HG02588 (cell line): ENCODE data around the gene MARK1.

Source experiments
- ATAC-seq: cut with Tn5 transposase; IDR thresholded peaks from one replicate; pipeline ENCODE4 v1.9.1; 2021; ENCODE audit warnings: mild to moderate bottlenecking, moderate library complexity; ENCODE audit not compliant: unreplicated experiment

MARK1 gene

DNA sequence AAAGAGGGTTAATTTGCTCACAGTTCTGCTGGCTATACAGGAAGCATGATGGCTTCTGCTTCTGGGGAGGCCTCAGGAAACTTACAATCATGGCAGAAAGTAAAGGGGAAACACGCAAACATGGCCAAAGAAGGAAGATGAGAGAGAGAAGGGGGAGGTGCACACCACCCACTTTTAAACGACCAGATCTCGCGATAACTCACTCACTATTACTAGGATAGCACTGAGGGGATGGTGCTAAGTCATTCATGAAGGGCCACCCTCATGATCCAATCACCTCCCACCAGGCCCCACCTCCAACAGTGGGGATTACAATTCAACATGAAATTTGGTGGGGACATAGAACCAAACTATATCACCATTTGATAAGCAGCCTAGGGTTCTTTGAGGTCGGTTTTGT, 159.9 kb downstream of the MARK1 start:
- ATAC-seq, result no peak

GRCh38 chr1:220689666-220690065, 161.7 kb downstream of the MARK1 start:
- no peak for ATAC-seq

DNA sequence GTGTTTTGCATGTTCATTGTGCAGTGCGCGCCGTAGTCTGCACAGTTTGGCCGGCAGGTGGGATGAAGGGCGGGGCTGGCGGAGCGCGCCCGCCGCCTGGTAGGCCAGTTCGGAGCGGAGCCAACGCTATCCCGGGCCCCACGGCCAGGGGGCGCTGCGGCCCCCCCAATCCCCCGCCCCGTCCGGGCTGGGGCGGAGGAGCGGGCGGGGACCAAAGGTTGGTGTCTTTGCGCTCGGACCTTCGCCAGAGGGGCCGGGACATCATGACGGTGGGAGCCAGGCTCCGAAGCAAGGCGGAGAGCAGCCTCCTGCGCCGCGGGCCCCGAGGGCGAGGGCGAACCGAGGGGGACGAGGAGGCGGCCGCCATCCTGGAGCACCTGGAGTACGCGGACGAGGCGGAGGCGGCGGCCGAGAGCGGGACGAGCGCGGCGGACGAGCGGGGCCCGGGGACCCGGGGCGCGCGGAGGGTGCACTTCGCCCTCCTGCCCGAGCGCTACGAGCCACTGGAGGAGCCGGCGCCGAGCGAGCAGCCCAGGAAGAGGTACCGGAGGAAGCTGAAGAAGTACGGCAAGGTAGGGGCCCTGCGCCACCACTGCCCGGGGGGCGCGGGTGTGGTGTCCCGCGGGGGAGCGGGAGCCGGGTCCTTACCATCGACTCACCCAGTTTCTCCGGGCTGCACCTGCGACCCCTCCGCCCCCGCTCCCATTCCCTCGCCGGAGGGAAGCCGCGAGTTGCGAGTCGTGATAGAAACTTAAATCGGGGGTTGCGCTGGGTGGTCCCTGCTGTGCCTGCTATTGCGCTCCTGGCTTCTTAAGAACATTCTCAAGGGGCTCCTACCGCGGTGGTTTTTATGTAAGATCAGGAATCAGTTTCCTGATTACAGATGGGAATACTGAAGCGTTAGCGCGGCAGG, 162.5 kb downstream of the MARK1 start, which contains the start of gene C1orf115:
TSS of gene C1orf115 (plus strand) at position 224 of the 913 bp plus-strand sequence. CDS start at position 264, 40 bp downstream.
- peak; percentile 97 for ATAC-seq

DNA sequence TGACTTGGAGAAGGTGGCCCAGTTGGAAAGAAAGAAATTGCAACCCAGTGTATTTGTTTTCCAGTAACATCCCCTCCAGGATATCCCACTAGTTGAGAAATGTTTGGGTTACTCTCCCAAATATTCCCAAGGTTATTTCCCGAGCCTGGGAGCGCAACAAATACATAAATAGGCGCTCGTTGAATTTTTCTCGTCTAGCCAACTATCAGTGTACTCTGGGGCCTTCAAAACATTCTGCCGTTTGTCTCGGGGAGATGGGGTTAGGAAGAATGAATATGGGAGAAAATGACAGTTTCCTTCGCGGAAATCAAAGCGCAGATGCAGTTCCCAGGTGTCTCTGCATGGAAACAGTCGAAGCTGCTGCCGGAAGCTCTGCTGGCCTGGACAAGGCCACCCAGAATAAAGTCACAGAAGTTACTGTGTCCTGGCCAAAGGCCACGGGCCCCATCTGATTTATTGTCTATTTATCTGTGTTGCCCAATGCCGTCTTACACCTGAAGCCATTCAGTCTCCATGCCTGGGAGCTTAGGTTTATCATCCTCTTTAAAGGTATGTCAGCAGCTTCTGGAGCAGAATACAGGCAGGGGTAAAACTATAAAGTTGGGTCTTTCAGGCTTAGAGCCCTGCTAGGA, 163.2 kb downstream of the MARK1 start:
- no peak for ATAC-seq

- no peak for ATAC-seq
Observed at GRCh38 chr1:220692436-220693228, 164.7 kb downstream of the MARK1 start.

DNA sequence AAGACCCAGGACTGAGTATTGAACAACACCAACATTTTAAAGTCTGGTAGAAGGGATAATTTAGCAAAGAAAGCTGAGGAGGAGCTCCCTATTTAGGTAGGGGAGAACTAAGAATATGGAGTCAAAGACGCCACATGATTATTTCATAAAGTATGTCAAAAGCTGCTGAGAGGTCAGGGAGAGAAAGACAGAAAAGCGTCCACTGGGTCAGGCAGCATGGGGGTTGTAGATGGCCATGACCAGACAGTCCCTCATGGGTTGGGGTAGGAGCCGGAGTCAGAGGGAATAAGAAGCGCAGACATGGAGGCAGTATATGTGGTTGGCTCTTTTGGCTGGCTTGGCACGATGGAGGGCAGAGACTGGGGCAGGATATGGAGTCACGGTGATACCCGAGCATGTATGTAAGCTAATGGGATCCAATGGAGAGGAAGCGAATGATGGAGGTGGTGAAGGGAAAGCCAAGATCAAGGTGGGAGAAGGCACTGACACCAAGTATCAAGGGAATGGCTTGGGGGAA, 167.0 kb downstream of the MARK1 start:
- no peak for ATAC-seq

DNA sequence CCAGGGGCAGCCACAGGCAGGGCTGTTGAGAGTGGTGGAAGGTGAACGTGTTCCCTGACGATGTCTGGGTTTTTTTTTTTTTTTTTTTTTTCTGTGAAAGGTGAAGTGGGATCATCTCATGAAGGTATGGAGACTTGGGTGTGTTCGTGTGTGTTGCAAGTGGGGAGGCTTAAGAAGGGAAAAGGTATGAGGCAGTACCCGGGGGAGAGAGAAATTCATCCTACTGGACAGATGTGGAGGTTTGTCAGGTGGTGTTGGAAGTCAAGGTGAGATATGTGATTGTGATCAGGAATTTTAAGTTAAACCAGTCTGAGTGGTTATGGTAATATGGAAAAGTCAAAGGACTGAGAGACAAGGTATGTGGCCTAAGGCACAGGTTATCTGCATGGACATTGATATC, 167.5 kb downstream of the MARK1 start:
- ATAC-seq, result no peak

DNA sequence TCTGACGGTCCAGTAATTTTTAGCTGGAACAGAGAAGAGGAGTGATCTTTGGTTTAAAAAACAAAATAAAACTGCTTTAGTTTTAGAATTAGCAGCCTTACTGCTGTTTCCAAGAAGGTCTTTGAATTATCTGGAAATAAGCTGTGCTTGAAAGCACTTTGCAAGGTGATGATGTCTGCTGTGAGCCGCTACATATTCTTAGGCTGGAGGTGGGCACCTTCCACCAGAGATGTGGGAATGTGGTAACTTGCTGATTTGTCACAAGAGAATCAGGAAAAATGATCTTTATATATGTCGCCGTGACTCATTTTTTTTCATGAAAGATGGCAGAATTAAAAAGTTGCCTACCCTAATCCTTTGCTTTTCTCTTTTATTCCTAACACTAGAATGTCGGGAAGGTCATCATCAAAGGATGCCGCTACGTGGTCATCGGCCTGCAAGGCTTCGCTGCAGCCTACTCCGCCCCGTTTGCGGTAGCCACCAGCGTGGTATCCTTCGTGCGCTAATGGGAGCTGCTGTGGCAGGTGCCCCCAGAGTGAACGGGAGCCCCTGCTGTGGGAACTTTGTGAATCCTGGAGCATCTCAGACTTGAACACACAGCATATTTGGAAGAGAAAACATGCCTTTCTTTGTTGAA, 168.4 kb downstream of the MARK1 start:
- ATAC-seq, result no peak

DNA sequence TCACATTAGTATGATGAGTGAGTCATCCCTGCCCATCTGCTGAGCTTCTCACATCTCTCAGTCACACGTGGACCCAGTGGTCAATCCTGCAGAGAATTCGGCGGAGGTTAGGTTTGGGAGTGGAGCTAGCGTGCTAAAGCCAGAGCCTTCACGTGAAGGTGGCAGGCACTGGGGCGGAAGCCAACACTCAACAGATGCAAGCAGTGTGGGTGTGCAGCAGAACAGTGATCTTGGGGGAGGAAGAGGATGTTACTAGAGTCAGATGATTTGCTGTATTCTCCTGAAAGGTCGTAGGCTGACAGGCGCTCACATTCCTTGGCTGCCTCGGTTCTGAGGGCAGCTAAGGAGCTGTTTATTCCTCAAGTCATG, 168.9 kb downstream of the MARK1 start:
- no peak for ATAC-seq

- ATAC-seq, result no peak
Observed at GRCh38 chr1:220697326-220697725, 169.4 kb downstream of the MARK1 start.

- no peak for ATAC-seq
Observed at GRCh38 chr1:220698607-220699016, 170.7 kb downstream of the MARK1 start.

DNA sequence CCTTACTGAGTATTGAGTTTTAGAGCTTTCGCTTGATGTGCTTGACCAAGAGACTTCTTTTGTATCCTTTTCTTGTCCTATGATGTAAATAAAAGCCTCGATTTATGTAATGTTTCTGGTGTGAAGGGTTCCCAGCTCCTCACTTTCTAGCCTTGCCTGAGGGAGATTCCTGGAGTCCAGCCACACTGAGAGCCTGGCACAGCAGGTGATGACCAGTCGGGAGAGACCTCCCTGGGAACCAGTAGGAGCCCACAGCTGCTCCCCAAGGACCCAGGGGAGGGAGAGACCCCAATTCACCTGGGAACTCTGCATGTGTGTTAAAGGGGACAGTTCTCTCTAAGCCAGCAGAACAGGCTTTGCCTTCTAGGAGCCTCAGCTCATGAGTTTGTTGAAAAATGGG, 171.1 kb downstream of the MARK1 start:
- ATAC-seq, result no peak

DNA sequence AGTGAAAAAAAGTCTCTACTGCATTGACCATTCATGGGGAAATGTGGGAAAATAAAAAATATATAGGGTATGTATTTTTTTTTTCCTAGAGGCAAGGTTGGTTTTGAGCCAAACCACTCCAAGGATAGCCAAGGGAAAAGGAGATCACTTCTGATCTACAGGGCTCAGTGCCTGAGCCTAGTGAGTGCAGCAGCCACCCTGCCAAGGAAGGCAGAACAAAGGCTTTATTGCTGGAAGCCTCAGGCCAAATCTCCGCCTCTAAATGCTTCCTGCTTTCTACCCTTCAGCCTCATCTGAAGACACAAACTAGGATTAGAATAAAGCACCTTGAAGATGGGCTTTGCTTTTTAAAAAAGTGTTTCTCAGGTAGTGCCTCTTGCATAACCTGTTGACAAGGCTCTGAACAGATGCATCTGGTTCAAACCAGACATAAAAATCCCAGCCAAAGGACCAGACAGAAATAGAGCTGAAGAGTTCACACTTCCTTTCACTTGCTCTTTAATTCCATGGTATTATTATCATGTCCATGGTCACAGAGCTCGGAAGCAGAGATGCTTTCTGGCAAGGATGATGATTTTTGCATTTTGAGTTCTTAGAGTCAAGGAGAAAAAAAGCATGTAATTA, 172.7 kb downstream of the MARK1 start:
- no peak for ATAC-seq

GRCh38 chr1:220701974-220702373, 174.0 kb downstream of the MARK1 start:
- ATAC-seq, result no peak

DNA sequence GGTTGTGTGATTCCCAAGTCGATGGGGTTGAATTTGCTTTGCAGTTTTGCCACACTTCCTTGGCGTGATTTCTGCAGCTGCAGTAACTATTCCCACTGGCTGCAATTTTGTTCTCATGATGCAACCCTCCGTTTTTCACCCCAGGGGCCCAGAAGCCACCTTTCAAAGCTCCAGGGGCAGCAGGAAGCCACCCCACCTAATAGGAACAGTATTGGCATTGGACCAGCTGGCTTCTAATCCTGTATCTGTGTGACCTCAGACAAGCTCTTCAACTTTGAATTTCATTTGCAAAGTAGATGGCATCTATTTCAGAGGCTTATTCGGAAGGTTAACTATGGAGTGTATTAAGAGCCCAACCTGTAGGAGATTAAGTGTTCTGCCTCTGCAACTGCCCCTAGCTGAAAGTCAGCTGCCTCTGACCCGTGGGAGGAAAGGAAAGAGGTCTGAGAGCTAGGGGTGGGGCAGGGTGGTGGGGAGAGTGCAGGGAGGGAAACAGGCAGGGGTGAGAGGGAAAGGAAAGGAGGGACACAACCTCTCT, 174.9 kb downstream of the MARK1 start:
- no peak for ATAC-seq

GRCh38 chr1:220703305-220703704, 175.4 kb downstream of the MARK1 start:
- ATAC-seq, result no peak

DNA sequence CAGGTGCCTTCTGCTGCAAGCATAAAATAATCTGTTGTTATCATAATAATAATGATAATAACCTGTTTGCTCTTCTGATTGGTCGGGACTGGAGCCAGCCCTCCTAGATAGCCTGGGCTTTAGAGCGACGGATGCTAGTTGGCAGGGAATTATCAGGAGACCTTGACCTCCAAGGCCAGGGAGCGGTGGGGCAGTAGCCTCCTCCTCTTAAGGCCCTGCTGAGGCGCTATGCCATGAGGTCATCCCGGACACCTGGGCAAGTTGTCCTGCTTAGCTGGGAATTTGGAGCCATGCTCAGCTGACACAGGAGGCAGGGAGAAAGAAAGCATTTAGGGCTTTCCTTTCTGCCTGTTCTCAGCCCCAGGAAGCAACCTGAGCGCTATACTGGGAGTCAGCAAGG, 177.8 kb downstream of the MARK1 start:
- ATAC-seq, result no peak

GRCh38 chr1:220706480-220706879, 178.5 kb downstream of the MARK1 start:
- ATAC-seq, result no peak

DNA sequence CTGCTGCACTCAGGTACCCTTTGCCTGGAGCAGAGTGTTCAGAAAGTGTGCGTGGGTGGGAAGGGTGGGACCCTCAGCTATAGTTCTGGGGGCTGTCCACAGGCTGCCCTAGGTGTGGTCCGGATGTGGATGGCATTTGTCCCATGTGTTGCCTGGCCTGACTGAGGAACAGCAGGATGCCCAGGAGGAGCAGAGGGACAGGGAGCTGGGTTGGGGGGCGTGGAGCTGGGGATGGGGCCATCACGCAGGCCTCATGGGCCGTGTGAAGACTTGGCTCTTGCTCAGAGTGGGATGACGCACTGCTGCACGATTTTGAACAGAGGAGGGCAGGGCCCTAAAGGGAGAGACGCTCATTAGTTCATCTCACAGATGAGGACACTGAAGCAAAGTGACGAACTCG, 179.2 kb downstream of the MARK1 start:
- ATAC-seq, result no peak

DNA sequence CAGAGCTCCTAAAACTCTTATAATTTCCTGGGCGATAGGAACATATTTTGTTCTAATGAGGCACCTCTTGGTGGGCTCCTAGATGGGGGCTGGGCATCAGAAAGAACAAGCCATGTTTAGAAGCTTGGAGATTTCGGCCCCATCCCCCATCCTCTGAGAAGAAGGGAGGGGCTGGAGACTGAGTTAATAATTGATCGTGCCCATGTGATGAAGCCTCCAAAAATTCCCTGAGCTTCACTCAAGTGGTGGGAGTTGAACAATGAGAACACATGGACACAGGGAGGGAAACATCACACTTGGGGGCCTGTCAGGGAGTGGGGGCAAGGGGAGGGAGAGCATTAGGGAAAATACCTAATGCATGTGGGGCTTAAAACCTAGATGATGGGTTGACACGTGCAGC, 180.3 kb downstream of the MARK1 start:
- ATAC-seq, result no peak
